HL-60 (cell line): ENCODE results near the gene TTYH2.

Experiments used
- DNase-seq, 2 experiments: peaks; one replicate each; pipeline ENCODE4 v3.0.0-alpha.2; 2010 to 2020; ENCODE audit warnings: low read depth in 1 of 2, low spot score in 1 of 2
- H3K27ac ChIP-seq: fragments of 250-450 bp; sonication (Bioruptor Pico); replicated peaks from 2 replicates; pipeline ENCODE4 v1.5.1; 2020; ENCODE audit warnings: mild to moderate bottlenecking, moderate library complexity
- H3K27me3 ChIP-seq: fragments of 250-450 bp; sonication (Bioruptor Pico); 2 replicates; pipeline ENCODE4 v1.5.1; 2021; ENCODE audit warnings: mild to moderate bottlenecking, moderate library complexity; ENCODE audit not compliant: insufficient read depth, poor library complexity, severe bottlenecking
- H3K4me3 ChIP-seq: replicated peaks from 2 replicates; pipeline ENCODE4 v1.5.1; 2011; ENCODE audit warnings: mild to moderate bottlenecking, control low read depth, low read length; ENCODE audit not compliant: insufficient read depth
- CTCF ChIP-seq: IDR thresholded peaks from one replicate; pipeline ENCODE4 v1.5.1; 2011; ENCODE audit warnings: low read length, control low read depth, inconsistent platforms; ENCODE audit not compliant: insufficient read depth
- GABPA ChIP-seq: IDR thresholded peaks from 2 replicates; pipeline ENCODE4 v1.6.1; 2012; ENCODE audit warnings: low read depth
- POLR2AphosphoS5 ChIP-seq: IDR thresholded peaks from 2 replicates; pipeline ENCODE4 v1.6.1; 2012; ENCODE audit warnings: low read depth
- REST ChIP-seq: IDR thresholded peaks from 2 replicates; pipeline ENCODE4 v1.6.1; 2012; ENCODE audit warnings: low read depth; ENCODE audit not compliant: insufficient replicate concordance
- SPI1 ChIP-seq: IDR thresholded peaks from 2 replicates; pipeline ENCODE4 v1.6.1; 2012; ENCODE audit warnings: low read depth, mild to moderate bottlenecking, borderline replicate concordance

TTYH2 gene

GRCh38 chr17:74283371-74283673 is 70.0 kb downstream of the TTYH2 start:
- no peak for DNase-seq
- Histone ChIP-seq H3K27me3 (peaks cover 2% of the 10 kb centered on the region), H3K4me3 (no peak overlapping the region), H3K27ac (no peak overlapping the region)
- TF ChIP-seq POLR2AphosphoS5 = no peak
- no peak for TF ChIP-seq SPI1
- no peak for TF ChIP-seq REST
- TF ChIP-seq CTCF = no peak
- no peak for TF ChIP-seq GABPA

- peaks cover 2% of the 10 kb centered on the region for H3K27me3 ChIP-seq
- DNase-seq = no peak
- TF ChIP-seq REST = no peak
- TF ChIP-seq CTCF = no peak
- TF ChIP-seq GABPA = no peak
- TF ChIP-seq POLR2AphosphoS5 = no peak
- no peak for TF ChIP-seq SPI1
- H3K4me3 ChIP-seq = no peak overlapping the region
- no peak overlapping the region for H3K27ac ChIP-seq
Observed at GRCh38 chr17:74287031-74287602, 73.7 kb downstream of the TTYH2 start.

GRCh38 chr17:74288785-74289184 is 75.4 kb downstream of the TTYH2 start:
- Histone ChIP-seq H3K4me3 (no peak overlapping the region), H3K27ac (no peak overlapping the region), H3K27me3 (peaks cover 2% of the 10 kb centered on the region)
- no peak for TF ChIP-seq POLR2AphosphoS5
- TF ChIP-seq GABPA = no peak
- no peak for TF ChIP-seq REST
- TF ChIP-seq CTCF = no peak
- no peak for TF ChIP-seq SPI1
- DNase-seq = no peak
